H9 (cell line): Measurements from ENCODE around the gene PCDHB12. TPM values are rescaled to one million over a fixed set of nuclear protein-coding genes. Genes with fewer than 3 reads are reported as not detected.
"Not testable (repeated sequence)": the region's sequence is repeated elsewhere in the genome, so short reads cannot be mapped to it uniquely, and the experiment has no call there.

ENCODE experiments used
- DNase-seq: peaks from one replicate; pipeline ENCODE4 v3.0.0-alpha.2; 2017
- H2AFZ ChIP-seq: one replicate; pipeline ENCODE4 v1.6.1; 2013; ENCODE audit warnings: mild to moderate bottlenecking, low read length, control low read depth, moderate library complexity
- H2AK5ac ChIP-seq: 2 replicates; pipeline ENCODE4 v1.6.1; 2013; ENCODE audit warnings: low read length, control low read depth, mixed read lengths; ENCODE audit not compliant: insufficient read length
- H2BK120ac ChIP-seq: one replicate; pipeline ENCODE4 v1.6.1; 2013; ENCODE audit warnings: low read depth, mild to moderate bottlenecking, low read length, control low read depth, inconsistent platforms; ENCODE audit not compliant: poor library complexity, severe bottlenecking
- H2BK12ac ChIP-seq: 2 replicates; pipeline ENCODE4 v1.6.1; 2013; ENCODE audit warnings: low read length, control low read depth, mixed read lengths, low read depth; ENCODE audit not compliant: insufficient read length
- H2BK15ac ChIP-seq: 2 replicates; pipeline ENCODE4 v1.6.1; 2013; ENCODE audit warnings: low read depth, low read length, control low read depth
- H2BK20ac ChIP-seq: one replicate; pipeline ENCODE4 v1.6.1; 2013; ENCODE audit warnings: low read depth, mild to moderate bottlenecking, low read length, control low read depth, inconsistent platforms; ENCODE audit not compliant: poor library complexity, severe bottlenecking
- H2BK5ac ChIP-seq: 2 replicates; pipeline ENCODE4 v1.6.1; 2013; ENCODE audit warnings: low read length, control low read depth, mixed read lengths; ENCODE audit not compliant: insufficient read length
- H3K14ac ChIP-seq: 2 replicates; pipeline ENCODE4 v1.6.1; 2013; ENCODE audit warnings: low read length, control low read depth; ENCODE audit not compliant: insufficient read depth
- H3K18ac ChIP-seq: 2 replicates; pipeline ENCODE4 v1.6.1; 2013; ENCODE audit warnings: low read depth, mild to moderate bottlenecking, mixed read lengths, low read length, control low read depth; ENCODE audit not compliant: insufficient read length
- H3K23ac ChIP-seq: 2 replicates; pipeline ENCODE4 v1.6.1; 2013; ENCODE audit warnings: low read length, control low read depth, mixed read lengths, low read depth; ENCODE audit not compliant: insufficient read length
- H3K23me2 ChIP-seq: 2 replicates; pipeline ENCODE4 v1.6.1; 2013; ENCODE audit warnings: low read depth, mild to moderate bottlenecking, mixed read lengths, low read length, control low read depth; ENCODE audit not compliant: insufficient read length, poor library complexity, severe bottlenecking
- H3K27ac ChIP-seq: 2 replicates; pipeline ENCODE4 v1.5.1; 2013; ENCODE audit warnings: low read length, control low read depth, mixed read lengths, low read depth; ENCODE audit not compliant: insufficient read length
- H3K27me3 ChIP-seq: 2 replicates; pipeline ENCODE4 v1.6.1; 2013; ENCODE audit warnings: low read length, control low read depth, inconsistent platforms; ENCODE audit not compliant: insufficient read depth
- H3K4ac ChIP-seq: 2 replicates; pipeline ENCODE4 v1.6.1; 2013; ENCODE audit warnings: low read depth, mild to moderate bottlenecking, control low read depth, inconsistent platforms, low read length, moderate library complexity
- H3K4me1 ChIP-seq: 2 replicates; pipeline ENCODE4 v1.6.1; 2013; ENCODE audit warnings: low read length, control low read depth, inconsistent platforms; ENCODE audit not compliant: insufficient read depth
- H3K4me2 ChIP-seq: 2 replicates; pipeline ENCODE4 v1.6.1; 2013; ENCODE audit warnings: low read length, control low read depth, mixed read lengths; ENCODE audit not compliant: insufficient read length, insufficient read depth
- H3K56ac ChIP-seq: 2 replicates; pipeline ENCODE4 v1.6.1; 2013; ENCODE audit warnings: low read depth, mild to moderate bottlenecking, mixed read lengths, low read length, control low read depth; ENCODE audit not compliant: insufficient read length
- H3K79me1 ChIP-seq: 2 replicates; pipeline ENCODE4 v1.6.1; 2013; ENCODE audit warnings: low read depth, mild to moderate bottlenecking, moderate library complexity, low read length, control low read depth, inconsistent platforms; ENCODE audit not compliant: insufficient read depth, poor library complexity, severe bottlenecking
- H3K79me2 ChIP-seq: 2 replicates; pipeline ENCODE4 v1.6.1; 2013; ENCODE audit warnings: low read length, control low read depth, inconsistent platforms; ENCODE audit not compliant: insufficient read depth
- H3K9ac ChIP-seq: 2 replicates; pipeline ENCODE4 v1.6.1; 2013; ENCODE audit warnings: low read length, control low read depth, mixed read lengths; ENCODE audit not compliant: insufficient read length; ENCODE audit errors: extremely low read depth
- H3K9me3 ChIP-seq: one replicate; pipeline ENCODE4 v1.6.1; 2013; ENCODE audit warnings: low read depth, low read length, inconsistent platforms; ENCODE audit not compliant: control insufficient read depth
- H3T11ph ChIP-seq: one replicate; pipeline ENCODE4 v1.6.1; 2013; ENCODE audit warnings: mild to moderate bottlenecking, low read length, control low read depth, inconsistent platforms
- H4K20me1 ChIP-seq: one replicate; pipeline ENCODE4 v1.6.1; 2013; ENCODE audit not compliant: control insufficient read depth, insufficient read length, insufficient read depth
- H4K5ac ChIP-seq: 2 replicates; pipeline ENCODE4 v1.6.1; 2013; ENCODE audit warnings: low read depth, mild to moderate bottlenecking, mixed read lengths, low read length, control low read depth; ENCODE audit not compliant: insufficient read length
- H4K8ac ChIP-seq: replicated peaks from 2 replicates; pipeline ENCODE4 v1.6.1; 2013; ENCODE audit warnings: low read length, control low read depth, mixed read lengths, low read depth; ENCODE audit not compliant: insufficient read length
- H4K91ac ChIP-seq: 2 replicates; pipeline ENCODE4 v1.6.1; 2013; ENCODE audit warnings: low read depth, mild to moderate bottlenecking, moderate library complexity, mixed read lengths, low read length, control low read depth; ENCODE audit not compliant: insufficient read length
- H3K27ac Mint-ChIP-seq, 3 experiments: 2 replicates in 2 of 3; 3 replicates in 1 of 3; pipeline ENCODE4 v1.8.0; 2020 to 2021; ENCODE audit warnings: mixed read lengths in 3 of 3, mild to moderate bottlenecking in 1 of 3, moderate library complexity in 1 of 3
- H3K27me3 Mint-ChIP-seq: 2 replicates; pipeline ENCODE4 v1.8.0; 2021; ENCODE audit warnings: low read depth, mild to moderate bottlenecking, moderate library complexity, mixed read lengths
- H3K36me3 Mint-ChIP-seq, 3 experiments: 2 replicates in 2 of 3; 3 replicates in 1 of 3; pipeline ENCODE4 v1.8.0; 2020 to 2021; ENCODE audit warnings: low read depth in 3 of 3, mixed read lengths in 3 of 3; ENCODE audit not compliant: insufficient read depth in 1 of 3
- H3K4me1 Mint-ChIP-seq, 2 experiments: 2 replicates each; pipeline ENCODE4 v1.8.0; 2020; ENCODE audit warnings: mixed read lengths in 2 of 2
- H3K4me3 Mint-ChIP-seq, 2 experiments: 2 replicates in 1 of 2; 3 replicates in 1 of 2; pipeline ENCODE4 v1.8.0; 2020 to 2021; ENCODE audit warnings: mild to moderate bottlenecking in 2 of 2, mixed read lengths in 2 of 2, moderate library complexity in 1 of 2
- H3K9me3 Mint-ChIP-seq, 2 experiments: 2 replicates in 1 of 2; 3 replicates in 1 of 2; pipeline ENCODE4 v1.8.0; 2020; ENCODE audit warnings: mild to moderate bottlenecking in 2 of 2, mixed read lengths in 2 of 2, moderate library complexity in 1 of 2
- WGBS: extraction: QIAGEN DNeasy Blood & Tissue Kit; methylation state at CpG from one replicate; pipeline ENCODE4 v1.1.7; 2013; ENCODE audit warnings: missing lambda C conversion rate, low lambda C conversion rate, mixed read lengths; ENCODE audit not compliant: insufficient read length; ENCODE audit errors: extremely low coverage; 5-methylcytosine and 5-hydroxymethylcytosine counted together
- total RNA-seq: library from RNA; stranded (reverse); gene quantifications from 2 replicates; pipeline ENCODE4 v1.2.1, GENCODE V29; 2021

PCDHB12 gene
- total RNA-seq, 1 experiment from 2014 or later: 3.1 TPM

GRCh38 chr5:141215504-141215903 is 7.0 kb downstream of the PCDHB12 start:
- no CpG with 5 or more reads among the region's 40 CpGs for WGBS
- not testable (repeated sequence) for H3K79me1 ChIP-seq, H2AK5ac ChIP-seq, H3K4me1 Mint-ChIP-seq, H3K4me2 ChIP-seq, H4K5ac ChIP-seq, H3K23me2 ChIP-seq, H3K27me3 ChIP-seq, H3K27ac ChIP-seq, H2BK15ac ChIP-seq, H3K9me3 ChIP-seq, H4K91ac ChIP-seq, H2BK12ac ChIP-seq, H3K14ac ChIP-seq, H3K27ac Mint-ChIP-seq, H3K18ac ChIP-seq, H3K56ac ChIP-seq, DNase-seq, H4K20me1 ChIP-seq, H2BK5ac ChIP-seq, H2BK120ac ChIP-seq, H2BK20ac ChIP-seq, H3K23ac ChIP-seq, H3T11ph ChIP-seq, H4K8ac ChIP-seq, H3K9ac ChIP-seq, H3K79me2 ChIP-seq, H3K4me1 ChIP-seq, H3K4me3 Mint-ChIP-seq, H2AFZ ChIP-seq, H3K4ac ChIP-seq
- H3K27me3 Mint-ChIP-seq: peaks cover 12% of the 10 kb centered on the region
- H3K36me3 Mint-ChIP-seq: peaks cover 12 to 23% (median 15%) of the 10 kb centered on the region in 3 experiments
- peaks cover 22 to 27% of the 10 kb centered on the region in 2 experiments for H3K9me3 Mint-ChIP-seq

DNA sequence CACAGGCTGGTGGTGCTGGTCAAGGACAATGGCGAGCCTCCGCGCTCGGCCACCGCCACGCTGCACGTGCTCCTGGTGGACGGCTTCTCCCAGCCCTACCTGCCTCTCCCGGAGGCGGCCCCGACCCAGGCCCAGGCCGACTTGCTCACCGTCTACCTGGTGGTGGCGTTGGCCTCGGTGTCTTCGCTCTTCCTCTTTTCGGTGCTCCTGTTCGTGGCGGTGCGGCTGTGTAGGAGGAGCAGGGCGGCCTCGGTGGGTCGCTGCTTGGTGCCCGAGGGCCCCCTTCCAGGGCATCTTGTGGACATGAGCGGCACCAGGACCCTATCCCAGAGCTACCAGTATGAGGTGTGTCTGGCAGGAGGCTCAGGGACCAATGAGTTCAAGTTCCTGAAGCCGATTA is 7.5 kb downstream of the PCDHB12 start:
- H3K9me3 ChIP-seq, H4K91ac ChIP-seq, H3K27ac ChIP-seq, H3K23ac ChIP-seq, H4K8ac ChIP-seq, H2BK20ac ChIP-seq, H3K4me2 ChIP-seq, H3K4me1 Mint-ChIP-seq, H3K4ac ChIP-seq, H3K18ac ChIP-seq, H3K79me1 ChIP-seq, H3K14ac ChIP-seq, H3K9ac ChIP-seq, H3K56ac ChIP-seq, H4K5ac ChIP-seq, H3K79me2 ChIP-seq, H3K27ac Mint-ChIP-seq, H2BK5ac ChIP-seq, H2BK15ac ChIP-seq, H3K23me2 ChIP-seq, H4K20me1 ChIP-seq, H3T11ph ChIP-seq, H2BK12ac ChIP-seq, H2AFZ ChIP-seq, H2AK5ac ChIP-seq, H2BK120ac ChIP-seq, H3K4me3 Mint-ChIP-seq, DNase-seq, H3K27me3 ChIP-seq, H3K4me1 ChIP-seq: not testable (repeated sequence)
- WGBS: no CpG with 5 or more reads among the region's 26 CpGs
- peaks cover 19 to 25% of the 10 kb centered on the region in 2 experiments for H3K9me3 Mint-ChIP-seq
- peaks cover 10 to 19% (median 13%) of the 10 kb centered on the region in 3 experiments for H3K36me3 Mint-ChIP-seq
- peaks cover 12% of the 10 kb centered on the region for H3K27me3 Mint-ChIP-seq
